LNCAP (cell line): ENCODE data around the gene OPTN.

Experiments used
- CTCF ChIP-seq: fragments of 450-650 bp; IDR thresholded peaks from 2 replicates; pipeline ENCODE4 v1.5.1; 2017; ENCODE audit warnings: mild to moderate bottlenecking

The OPTN gene

GRCh38 chr10:13067431-13067830, 32.5 kb upstream of the OPTN start:
- no peak for TF ChIP-seq CTCF

- no peak for TF ChIP-seq CTCF
These were observed 31.9 kb upstream of the OPTN start for GRCh38 chr10:13068071-13068470.

GRCh38 chr10:13068484-13068883, 31.5 kb upstream of the OPTN start:
- no peak for TF ChIP-seq CTCF

GRCh38 chr10:13072339-13072738, 27.6 kb upstream of the OPTN start:
- no peak for TF ChIP-seq CTCF

- TF ChIP-seq CTCF: peak; percentile 90
These were observed 25.2 kb upstream of the OPTN start for GRCh38 chr10:13074563-13075451.

GRCh38 chr10:13078912-13079775, 20.8 kb upstream of the OPTN start:
- no peak for TF ChIP-seq CTCF

GRCh38 chr10:13079776-13080050, 20.2 kb upstream of the OPTN start:
- TF ChIP-seq CTCF: no peak
